Caki2 (cell line): Measurements from ENCODE around the gene ATP5PB. TPM values are rescaled to one million over a fixed set of nuclear protein-coding genes. Genes with fewer than 3 reads are reported as not detected.

Source experiments
- DNase-seq: peaks from one replicate; pipeline ENCODE4 v3.0.0-alpha.2; 2015; ENCODE audit warnings: low read depth
- in situ Hi-C: cut with HindIII; loops from 2 replicates; pipeline ENCODE4 v1.10.0; 2016; ENCODE audit warnings: low sequenced_read_pairs, low pct_unique_long_range_greater_than_20kb, mixed read lengths
- total RNA-seq: library from RNA; depleted of rRNA; stranded (reverse); fragments of >200 nt; shearing (Covaris generic); gene quantifications from 2 replicates; pipeline ENCODE4 v1.2.3, GENCODE V29; 2014; ENCODE audit warnings: low replicate concordance

ATP5PB gene
- total RNA-seq, 1 experiment from 2014 or later = 300 TPM

GRCh38 chr1:111469539-111469938 is 20.3 kb downstream of the ATP5PB start:
- in situ Hi-C loops = no loop called here
- no peak for DNase-seq

GRCh38 chr1:111470596-111470995 is 21.3 kb downstream of the ATP5PB start:
- DNase-seq = no peak
- in situ Hi-C loops = no loop called here

- no peak for DNase-seq
- in situ Hi-C loops = no loop called here
Observed at GRCh38 chr1:111471012-111471411, 21.7 kb downstream of the ATP5PB start.

- no peak for DNase-seq
- in situ Hi-C loops = no loop called here
Observed at GRCh38 chr1:111471538-111471937, 22.3 kb downstream of the ATP5PB start.

DNA sequence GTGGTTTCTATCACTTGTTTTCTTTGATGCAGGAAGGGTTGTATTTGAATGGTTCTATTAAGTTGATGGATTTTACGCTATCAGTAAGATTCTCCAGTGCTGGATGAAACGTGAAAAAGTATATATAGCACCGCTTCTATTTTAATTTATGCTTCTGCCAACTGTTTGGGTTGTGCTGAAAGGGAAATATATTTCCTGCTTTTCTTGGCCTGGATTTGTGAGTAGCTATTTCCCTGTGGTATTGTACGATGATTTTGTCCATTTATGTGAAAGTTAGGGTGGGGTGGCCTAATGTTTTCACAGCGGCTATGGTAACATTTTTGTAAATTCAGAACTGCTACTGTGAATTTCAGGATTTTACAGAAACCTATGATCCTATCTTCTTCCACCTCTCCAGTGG is 24.8 kb downstream of the ATP5PB start:
- DNase-seq = no peak
- in situ Hi-C loops = no loop called here

DNA sequence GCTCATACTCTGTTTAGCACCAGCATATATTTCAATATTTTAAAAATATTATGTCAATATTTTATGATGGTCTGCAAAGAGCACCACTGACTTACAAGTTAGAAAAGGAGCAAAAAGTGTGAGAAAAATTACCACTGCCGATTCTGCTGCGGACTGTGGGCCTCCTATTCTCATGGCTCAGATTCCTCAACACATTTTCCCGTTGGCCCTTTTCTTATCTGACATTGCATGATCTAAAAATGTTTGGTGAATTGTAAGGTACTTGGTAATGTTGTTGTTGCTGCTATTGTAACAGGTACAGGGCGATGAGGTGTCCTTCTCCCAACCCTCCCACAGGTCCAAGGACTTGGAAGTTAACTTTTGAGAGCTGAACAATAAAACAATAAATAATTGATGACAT is 25.3 kb downstream of the ATP5PB start:
- DNase-seq = no peak
- in situ Hi-C loops = no loop called here

- no peak for DNase-seq
- in situ Hi-C loops = no loop called here
Observed at GRCh38 chr1:111475701-111476100, 26.4 kb downstream of the ATP5PB start.

- in situ Hi-C loops = no loop called here
- DNase-seq = no peak
Observed at GRCh38 chr1:111476214-111476613, 26.9 kb downstream of the ATP5PB start.

- DNase-seq = no peak
- in situ Hi-C loops = no loop called here
Observed at GRCh38 chr1:111476761-111477309, 27.6 kb downstream of the ATP5PB start.

DNA sequence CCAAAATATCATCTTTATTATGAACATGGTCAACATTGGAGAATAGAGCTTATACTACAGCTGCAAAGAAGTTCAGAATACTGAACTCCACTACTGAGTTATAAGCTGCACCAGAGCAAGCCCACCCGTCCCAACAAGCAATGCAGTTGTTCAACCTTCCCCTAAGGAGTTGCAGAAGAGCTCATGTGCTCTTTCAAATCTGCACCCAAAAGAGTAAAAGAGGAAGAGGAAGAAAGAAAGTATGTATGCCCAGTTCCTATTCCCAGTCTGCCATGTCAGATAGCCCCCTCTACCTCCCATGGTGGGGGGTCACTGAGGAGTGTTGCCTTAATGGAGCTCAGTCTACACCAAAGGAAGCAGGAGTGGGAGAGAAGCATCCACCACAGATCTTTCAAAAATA is 31.4 kb downstream of the ATP5PB start:
- in situ Hi-C loops = no loop called here
- DNase-seq = no peak

- DNase-seq = peak; percentile 13
- in situ Hi-C loops = no loop called here
Observed at GRCh38 chr1:111481387-111482221, 32.3 kb downstream of the ATP5PB start.

- DNase-seq = no peak
- in situ Hi-C loops = no loop called here
Observed at GRCh38 chr1:111483166-111483565, 33.9 kb downstream of the ATP5PB start.

- in situ Hi-C loops = no loop called here
- no peak for DNase-seq
Observed at GRCh38 chr1:111483876-111484275, 34.6 kb downstream of the ATP5PB start.

GRCh38 chr1:111484391-111485026 is 35.2 kb downstream of the ATP5PB start:
- in situ Hi-C loops = no loop called here

GRCh38 chr1:111486431-111486830 is 37.2 kb downstream of the ATP5PB start:
- DNase-seq = no peak
- in situ Hi-C loops = no loop called here

More at GRCh38 chr1:111484391-111485026, 35.2 kb downstream of the ATP5PB start:
- DNase-seq = no peak

DNA sequence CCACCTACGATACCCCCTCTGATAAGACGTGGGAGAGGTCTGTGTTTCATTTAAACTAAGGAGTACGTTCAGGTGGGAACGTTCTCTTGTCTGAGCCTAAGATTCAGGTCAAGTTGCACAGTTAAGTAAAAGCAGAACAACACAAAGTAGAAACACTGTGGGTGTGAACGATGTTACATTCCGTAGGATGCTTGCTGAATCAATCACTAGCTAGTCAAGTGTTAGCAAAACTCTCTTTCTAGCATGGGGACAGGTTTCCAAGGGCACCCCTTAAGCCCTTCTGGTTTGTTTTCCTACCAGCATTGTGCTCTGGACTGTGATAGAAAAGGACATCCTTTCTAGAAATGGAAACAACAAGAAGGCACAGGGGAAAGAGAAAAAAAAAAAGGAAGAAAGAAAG is 37.9 kb downstream of the ATP5PB start:
- no peak for DNase-seq
- in situ Hi-C loops = no loop called here

GRCh38 chr1:111488669-111489068 is 39.4 kb downstream of the ATP5PB start:
- in situ Hi-C loops = no loop called here
- DNase-seq = no peak

DNA sequence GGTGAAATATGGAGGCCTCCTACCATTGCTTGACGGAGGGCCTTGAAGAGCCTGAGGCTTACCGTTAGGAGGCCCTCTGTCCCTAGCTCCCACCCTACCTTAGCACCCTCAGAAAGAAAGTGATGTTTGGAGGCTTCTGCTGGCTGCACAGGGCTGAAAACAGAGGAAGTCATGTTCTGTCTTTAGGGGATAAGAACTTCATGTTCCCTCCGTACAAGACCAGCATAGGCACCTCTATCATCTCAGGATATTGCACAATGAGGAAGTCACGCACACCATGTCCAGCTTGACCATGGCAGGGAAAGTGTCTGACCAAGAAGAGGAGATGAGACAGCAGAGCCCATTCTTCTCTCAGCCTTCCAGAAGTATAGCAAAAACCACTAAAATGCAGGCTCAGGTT is 40.3 kb downstream of the ATP5PB start:
- no peak for DNase-seq
- in situ Hi-C loops = no loop called here

- in situ Hi-C loops = no loop called here
Observed at GRCh38 chr1:111490220-111490619, 41.0 kb downstream of the ATP5PB start.

More at GRCh38 chr1:111490220-111490619, 41.0 kb downstream of the ATP5PB start:
- DNase-seq = no peak
